Measurements from ENCODE around the gene HOMER2.

Gene HOMER2

GRCh38 chr15:82803793-82804574, 148.5 kb downstream of the HOMER2 start (continued):
- TF ChIP-seq, protein P1, sequence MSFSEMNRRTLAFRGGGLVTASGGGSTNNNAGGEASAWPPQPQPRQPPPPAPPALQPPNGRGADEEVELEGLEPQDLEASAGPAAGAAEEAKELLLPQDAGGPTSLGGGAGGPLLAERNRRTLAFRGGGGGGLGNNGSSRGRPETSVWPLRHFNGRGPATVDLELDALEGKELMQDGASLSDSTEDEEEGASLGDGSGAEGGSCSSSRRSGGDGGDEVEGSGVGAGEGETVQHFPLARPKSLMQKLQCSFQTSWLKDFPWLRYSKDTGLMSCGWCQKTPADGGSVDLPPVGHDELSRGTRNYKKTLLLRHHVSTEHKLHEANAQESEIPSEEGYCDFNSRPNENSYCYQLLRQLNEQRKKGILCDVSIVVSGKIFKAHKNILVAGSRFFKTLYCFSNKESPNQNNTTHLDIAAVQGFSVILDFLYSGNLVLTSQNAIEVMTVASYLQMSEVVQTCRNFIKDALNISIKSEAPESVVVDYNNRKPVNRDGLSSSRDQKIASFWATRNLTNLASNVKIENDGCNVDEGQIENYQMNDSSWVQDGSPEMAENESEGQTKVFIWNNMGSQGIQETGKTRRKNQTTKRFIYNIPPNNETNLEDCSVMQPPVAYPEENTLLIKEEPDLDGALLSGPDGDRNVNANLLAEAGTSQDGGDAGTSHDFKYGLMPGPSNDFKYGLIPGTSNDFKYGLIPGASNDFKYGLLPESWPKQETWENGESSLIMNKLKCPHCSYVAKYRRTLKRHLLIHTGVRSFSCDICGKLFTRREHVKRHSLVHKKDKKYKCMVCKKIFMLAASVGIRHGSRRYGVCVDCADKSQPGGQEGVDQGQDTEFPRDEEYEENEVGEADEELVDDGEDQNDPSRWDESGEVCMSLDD (tag by site-specific recombination; IDR thresholded peaks at IDR 0.05) = no peak
- TF ChIP-seq ZNF701 (tag by site-specific recombination; IDR thresholded peaks at IDR 0.05) = no peak
- peak; percentile 94 for TF ChIP-seq ZNF664 (tag by site-specific recombination; IDR thresholded peaks at IDR 0.05)
- peak; percentile 75 for TF ChIP-seq ZBTB48 (tag by site-specific recombination; IDR thresholded peaks at IDR 0.05)
- no peak for TF ChIP-seq ZNF19 (tag by site-specific recombination; IDR thresholded peaks at IDR 0.05; ENCODE audit: low read depth)
- TF ChIP-seq ZNF600 (tag by site-specific recombination; IDR thresholded peaks at IDR 0.05) = peak; percentile 79
- TF ChIP-seq ZEB2 (tag by site-specific recombination; IDR thresholded peaks at IDR 0.05) = peak; percentile 86
- TF ChIP-seq ZFP3 (tag by site-specific recombination; IDR thresholded peaks at IDR 0.05; ENCODE audit: low read depth) = no peak
- TF ChIP-seq ZNF341 (tag by site-specific recombination; IDR thresholded peaks at IDR 0.05; ENCODE audit: low read depth) = peak; percentile 63; the same call in 1 of the 2 replicates
- no peak for TF ChIP-seq ZNF76 (tag by site-specific recombination; IDR thresholded peaks at IDR 0.05; ENCODE audit: borderline replicate concordance, low read depth)
- no peak for TF ChIP-seq ZNF677 (tag by site-specific recombination; IDR thresholded peaks at IDR 0.05)
- TF ChIP-seq ATF2 (tag by site-specific recombination; IDR thresholded peaks at IDR 0.05; ENCODE audit: low read depth) = peak; percentile 46; the same call in 1 of the 2 replicates
- TF ChIP-seq ZBTB20 (tag by site-specific recombination; IDR thresholded peaks at IDR 0.05) = 0 out of 2 replicates have a peak, but pooled peaks have one; percentile 8
- no peak for TF ChIP-seq OVOL3 (tag by site-specific recombination; IDR thresholded peaks at IDR 0.05)
- no peak for TF ChIP-seq ZBTB8A (tag by site-specific recombination; IDR thresholded peaks at IDR 0.05)
- TF ChIP-seq ZNF660 (tag by site-specific recombination; IDR thresholded peaks at IDR 0.05) = peak; percentile 65
- TF ChIP-seq, protein P2, sequence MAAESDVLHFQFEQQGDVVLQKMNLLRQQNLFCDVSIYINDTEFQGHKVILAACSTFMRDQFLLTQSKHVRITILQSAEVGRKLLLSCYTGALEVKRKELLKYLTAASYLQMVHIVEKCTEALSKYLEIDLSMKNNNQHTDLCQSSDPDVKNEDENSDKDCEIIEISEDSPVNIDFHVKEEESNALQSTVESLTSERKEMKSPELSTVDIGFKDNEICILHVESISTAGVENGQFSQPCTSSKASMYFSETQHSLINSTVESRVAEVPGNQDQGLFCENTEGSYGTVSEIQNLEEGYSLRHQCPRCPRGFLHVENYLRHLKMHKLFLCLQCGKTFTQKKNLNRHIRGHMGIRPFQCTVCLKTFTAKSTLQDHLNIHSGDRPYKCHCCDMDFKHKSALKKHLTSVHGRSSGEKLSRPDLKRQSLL (tag by site-specific recombination; IDR thresholded peaks at IDR 0.05) = no peak
- no peak for TF ChIP-seq ZNF596 (tag by site-specific recombination; IDR thresholded peaks at IDR 0.05)
- no peak for TF ChIP-seq ZNF302 (tag by site-specific recombination; IDR thresholded peaks at IDR 0.05; ENCODE audit: low read depth)
- TF ChIP-seq ZFP41 (tag by site-specific recombination; IDR thresholded peaks at IDR 0.05; ENCODE audit: borderline replicate concordance) = no peak

GRCh38 chr15:82802497-82802896, 150.0 kb downstream of the HOMER2 start:
- POLR2A ChIA-PET = interaction anchor here (3.0 kb wide), 1 partner anchor 52 kb away, joined by 11 read pairs; no protein-coding TSS in a partner anchor
- no peak for TF ChIP-seq ZFP3 (tag by site-specific recombination; IDR thresholded peaks at IDR 0.05; ENCODE audit: low read depth)
- no peak for TF ChIP-seq ZNF571 (tag by site-specific recombination; IDR thresholded peaks at IDR 0.05)
- no peak for TF ChIP-seq KLF7 (tag by site-specific recombination; IDR thresholded peaks at IDR 0.05; ENCODE audit: borderline replicate concordance)
- no peak for TF ChIP-seq CTCF (tag by site-specific recombination; IDR thresholded peaks at IDR 0.05)
- TF ChIP-seq ZNF146 (tag by site-specific recombination; IDR thresholded peaks at IDR 0.05) = no peak
- TF ChIP-seq ZNF350 (tag by site-specific recombination; IDR thresholded peaks at IDR 0.05) = no peak
- TF ChIP-seq ZNF362 (tag by site-specific recombination; IDR thresholded peaks at IDR 0.05) = no peak
- TF ChIP-seq TRIM28 (IDR thresholded peaks at IDR 0.05; ENCODE audit: borderline replicate concordance, low read length) = no peak
- TF ChIP-seq ZNF23 (tag by site-specific recombination; IDR thresholded peaks at IDR 0.05; ENCODE audit: borderline replicate concordance) = no peak
- no peak for TF ChIP-seq ZNF24 (tag by site-specific recombination; IDR thresholded peaks at IDR 0.05)
- TF ChIP-seq ZNF529 (tag by site-specific recombination; IDR thresholded peaks at IDR 0.05; ENCODE audit: insufficient replicate concordance) = no peak

More at GRCh38 chr15:82802497-82802896, 150.0 kb downstream of the HOMER2 start:
- Histone ChIP-seq H3K4me1 (ENCODE audit: control insufficient read depth, insufficient read depth, low read length) (peaks cover 10% of the 10 kb centered on the region), H3K36me3 (ENCODE audit: control insufficient read depth in 2 of 2, insufficient read depth in 1 of 2, low read length in 2 of 2) (no peaks in the 10 kb centered on the region), H3K9me3 (ENCODE audit: control insufficient read depth, insufficient read depth, low read depth, low read length) (no peaks in the 10 kb centered on the region), H3K4me3 (ENCODE audit: low read depth, low read length) (no peak overlapping the region), H3K27ac (ENCODE audit: extremely low read depth, low read depth, low read length) (no peak overlapping the region)
- CTCF ChIA-PET = no interaction called here

Data from HEK293 (cell line).